GM18526 (cell line): ENCODE measurements around the gene EIF3K.

Experiments used
- POLR2A ChIP-seq: IDR thresholded peaks from 3 replicates; pipeline ENCODE4 v1.6.1; 2011; ENCODE audit not compliant: insufficient read length; ENCODE audit errors: extremely low read depth

Gene EIF3K

GRCh38 chr19:38618590-38619360, at the start of gene EIF3K:
Gene EIF3K (plus strand): TSS chr19:38619188. CDS start chr19:38619269, 81 bp downstream.
- peak; percentile 91 for TF ChIP-seq POLR2A

- TF ChIP-seq POLR2A, result no peak
Observed at GRCh38 chr19:38569368-38569983, 49.5 kb upstream of the EIF3K start.

- no peak for TF ChIP-seq POLR2A
Observed at GRCh38 chr19:38571682-38572081, 47.3 kb upstream of the EIF3K start.

- TF ChIP-seq POLR2A, result no peak
Observed at GRCh38 chr19:38577826-38578225, 41.2 kb upstream of the EIF3K start.

GRCh38 chr19:38580080-38580479, 38.9 kb upstream of the EIF3K start:
- TF ChIP-seq POLR2A, result no peak

- TF ChIP-seq POLR2A, result no peak
Observed at GRCh38 chr19:38583219-38583984, 35.6 kb upstream of the EIF3K start.

GRCh38 chr19:38583985-38584305, 35.0 kb upstream of the EIF3K start:
- no peak for TF ChIP-seq POLR2A

- no peak for TF ChIP-seq POLR2A
Observed at GRCh38 chr19:38587562-38587961, 31.4 kb upstream of the EIF3K start.

- TF ChIP-seq POLR2A, result no peak
Observed at GRCh38 chr19:38588041-38588440, 30.9 kb upstream of the EIF3K start.

- TF ChIP-seq POLR2A, result no peak
Observed at GRCh38 chr19:38592940-38593339, 26.0 kb upstream of the EIF3K start.

- TF ChIP-seq POLR2A, result no peak
Observed at GRCh38 chr19:38596057-38596981, 22.7 kb upstream of the EIF3K start.

- no peak for TF ChIP-seq POLR2A
Observed at GRCh38 chr19:38597075-38597474, 21.9 kb upstream of the EIF3K start.

GRCh38 chr19:38599722-38600121, 19.3 kb upstream of the EIF3K start:
- no peak for TF ChIP-seq POLR2A

- TF ChIP-seq POLR2A, result no peak
Observed at GRCh38 chr19:38606131-38606530, 12.9 kb upstream of the EIF3K start.

GRCh38 chr19:38614289-38614688, 4.7 kb upstream of the EIF3K start:
- TF ChIP-seq POLR2A, result no peak

- no peak for TF ChIP-seq POLR2A
Observed at GRCh38 chr19:38615007-38615581, 3.9 kb upstream of the EIF3K start.
